NCI-H748 (cell line): ENCODE measurements around the gene TMEM190.
"Not testable (repeated sequence)": the region's sequence is repeated elsewhere in the genome, so short reads cannot be mapped to it uniquely, and the experiment has no call there.

ENCODE experiments used
- DNase-seq: peaks from one replicate; lab custom pipeline; 2025; ENCODE audit not compliant: unreplicated experiment; lab: John Stamatoyannopoulos, UW

TMEM190 gene

GRCh38 chr19:55418185-55418584 lies 41.6 kb downstream of the TMEM190 start:
- peak; percentile 82 for DNase-seq

GRCh38 chr19:55419103-55419502 lies 42.5 kb downstream of the TMEM190 start:
- DNase-seq: no peak

- no peak for DNase-seq
These were observed 43.1 kb downstream of the TMEM190 start for GRCh38 chr19:55419624-55420236.

- DNase-seq: not testable (repeated sequence)
These were observed 44.7 kb downstream of the TMEM190 start for GRCh38 chr19:55421281-55421680.

GRCh38 chr19:55423225-55424005 lies 46.8 kb downstream of the TMEM190 start:
- no peak for DNase-seq

- DNase-seq: no peak
These were observed 47.9 kb downstream of the TMEM190 start for GRCh38 chr19:55424518-55424917.

GRCh38 chr19:55426042-55426441 lies 49.4 kb downstream of the TMEM190 start:
- no peak for DNase-seq
